KMS-11 (cell line): Measurements from ENCODE around the gene TFF3.

Source experiments
- H2AFZ ChIP-seq: fragments of 200-600 bp; sonication (generic); 2 replicates; pipeline ENCODE4 v1.6.1; 2016; ENCODE audit warnings: antibody characterized with exemption, mixed run types, low read depth
- H3K27ac ChIP-seq: fragments of 200-600 bp; sonication (generic); 2 replicates; pipeline ENCODE4 v1.6.1; 2016; ENCODE audit warnings: mild to moderate bottlenecking, mixed run types
- H3K27me3 ChIP-seq: fragments of 200-600 bp; sonication (generic); 2 replicates; pipeline ENCODE4 v1.6.1; 2017; ENCODE audit warnings: mild to moderate bottlenecking, low read depth, mixed run types, moderate library complexity; ENCODE audit not compliant: insufficient read depth
- H3K36me3 ChIP-seq: fragments of 200-600 bp; sonication (generic); 2 replicates; pipeline ENCODE4 v1.6.1; 2017; ENCODE audit warnings: mild to moderate bottlenecking, mixed run types; ENCODE audit not compliant: insufficient read depth
- H3K4me1 ChIP-seq: fragments of 200-600 bp; sonication (generic); 2 replicates; pipeline ENCODE4 v1.6.1; 2016; ENCODE audit warnings: mild to moderate bottlenecking, low read depth, mixed run types; ENCODE audit not compliant: poor library complexity, severe bottlenecking
- H3K4me2 ChIP-seq: fragments of 200-600 bp; sonication (generic); 2 replicates; pipeline ENCODE4 v1.7.0; 2016; ENCODE audit warnings: mild to moderate bottlenecking, mixed run types
- H3K4me3 ChIP-seq: fragments of 200-600 bp; sonication (generic); IDR thresholded peaks from 2 replicates; pipeline ENCODE4 v1.6.1; 2017; ENCODE audit warnings: low read depth, low read length, mixed read lengths; ENCODE audit not compliant: insufficient read depth
- H3K79me2 ChIP-seq: fragments of 200-600 bp; sonication (generic); 2 replicates; pipeline ENCODE4 v1.6.1; 2016; ENCODE audit warnings: low read depth, mixed run types; ENCODE audit not compliant: insufficient read depth
- H3K9ac ChIP-seq: fragments of 200-600 bp; sonication (generic); 2 replicates; pipeline ENCODE4 v1.6.1; 2016; ENCODE audit warnings: mild to moderate bottlenecking, mixed run types
- H4K20me1 ChIP-seq: fragments of 200-600 bp; sonication (generic); 2 replicates; pipeline ENCODE4 v1.6.1; 2016; ENCODE audit warnings: mild to moderate bottlenecking, mixed run types; ENCODE audit not compliant: insufficient read depth
- TF ChIP-seq, protein P1 (sequence below): fragments of 200-600 bp; sonication (generic); conservative IDR thresholded peaks from 2 replicates; pipeline ENCODE4 v1.6.1; 2017; ENCODE audit warnings: low read depth, mild to moderate bottlenecking, antibody characterized with exemption, low read length, moderate library complexity, mixed read lengths

Gene TFF3

DNA sequence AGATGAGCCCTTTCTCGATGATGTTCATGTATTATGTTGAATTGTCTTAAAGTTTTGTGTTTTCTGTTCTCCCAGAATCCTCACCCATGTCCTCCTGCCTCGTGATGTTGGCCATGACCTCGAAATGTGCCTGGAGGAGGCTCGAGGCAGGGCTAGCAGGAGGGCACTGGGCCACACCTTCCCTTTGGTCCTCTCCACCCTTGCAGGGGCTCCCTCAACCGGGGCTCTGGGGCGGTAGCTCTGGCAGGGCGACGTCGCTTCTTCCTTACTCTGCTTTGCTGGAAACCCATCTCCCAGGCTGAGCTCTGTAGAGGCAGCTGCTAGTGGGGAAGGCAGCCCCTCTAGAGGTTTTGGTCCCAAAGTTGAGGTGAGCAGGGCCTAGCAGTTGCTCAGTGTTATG, 14.3 kb downstream of the TFF3 start:
- TF ChIP-seq, protein P1, sequence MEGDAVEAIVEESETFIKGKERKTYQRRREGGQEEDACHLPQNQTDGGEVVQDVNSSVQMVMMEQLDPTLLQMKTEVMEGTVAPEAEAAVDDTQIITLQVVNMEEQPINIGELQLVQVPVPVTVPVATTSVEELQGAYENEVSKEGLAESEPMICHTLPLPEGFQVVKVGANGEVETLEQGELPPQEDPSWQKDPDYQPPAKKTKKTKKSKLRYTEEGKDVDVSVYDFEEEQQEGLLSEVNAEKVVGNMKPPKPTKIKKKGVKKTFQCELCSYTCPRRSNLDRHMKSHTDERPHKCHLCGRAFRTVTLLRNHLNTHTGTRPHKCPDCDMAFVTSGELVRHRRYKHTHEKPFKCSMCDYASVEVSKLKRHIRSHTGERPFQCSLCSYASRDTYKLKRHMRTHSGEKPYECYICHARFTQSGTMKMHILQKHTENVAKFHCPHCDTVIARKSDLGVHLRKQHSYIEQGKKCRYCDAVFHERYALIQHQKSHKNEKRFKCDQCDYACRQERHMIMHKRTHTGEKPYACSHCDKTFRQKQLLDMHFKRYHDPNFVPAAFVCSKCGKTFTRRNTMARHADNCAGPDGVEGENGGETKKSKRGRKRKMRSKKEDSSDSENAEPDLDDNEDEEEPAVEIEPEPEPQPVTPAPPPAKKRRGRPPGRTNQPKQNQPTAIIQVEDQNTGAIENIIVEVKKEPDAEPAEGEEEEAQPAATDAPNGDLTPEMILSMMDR: no peak
- H3K36me3 ChIP-seq: no peaks in the 10 kb centered on the region
- no peak overlapping the region for H2AFZ ChIP-seq
- no peak overlapping the region for H3K4me2 ChIP-seq
- no peaks in the 10 kb centered on the region for H4K20me1 ChIP-seq
- no peak overlapping the region for H3K27ac ChIP-seq
- H3K9ac ChIP-seq: no peak overlapping the region
- no peaks in the 10 kb centered on the region for H3K79me2 ChIP-seq
- H3K4me3 ChIP-seq: no peak overlapping the region
- H3K27me3 ChIP-seq: peaks cover 3% of the 10 kb centered on the region; the same call in 1 of the 2 replicates
- no peaks in the 10 kb centered on the region for H3K4me1 ChIP-seq

DNA sequence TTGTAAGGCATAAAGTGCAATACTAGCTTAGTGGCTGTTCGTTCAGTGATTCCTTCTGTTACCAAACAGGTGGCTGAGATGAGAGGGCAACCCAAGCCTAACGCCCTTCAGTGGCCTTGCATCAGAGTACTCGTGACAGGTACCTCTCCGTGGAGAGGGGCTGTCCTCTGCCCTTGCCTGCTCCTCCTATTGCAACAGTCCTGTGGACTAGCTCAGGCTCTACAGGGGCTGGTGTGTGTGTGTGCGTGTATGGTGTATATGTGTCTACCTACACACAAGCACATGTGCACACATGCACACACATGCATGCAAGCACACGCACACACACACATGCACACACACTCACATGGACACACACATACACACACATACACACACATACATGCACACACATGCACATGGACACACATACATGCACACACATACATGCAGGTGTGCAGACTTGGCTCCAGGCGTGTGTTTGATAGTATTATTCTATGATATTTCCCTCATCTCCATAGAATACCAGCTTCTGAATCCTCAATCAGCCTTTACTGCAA, 15.1 kb downstream of the TFF3 start:
- no peaks in the 10 kb centered on the region for H3K79me2 ChIP-seq
- H3K27ac ChIP-seq: no peak overlapping the region
- H3K27me3 ChIP-seq: peaks cover 3% of the 10 kb centered on the region; the same call in 1 of the 2 replicates

DNA sequence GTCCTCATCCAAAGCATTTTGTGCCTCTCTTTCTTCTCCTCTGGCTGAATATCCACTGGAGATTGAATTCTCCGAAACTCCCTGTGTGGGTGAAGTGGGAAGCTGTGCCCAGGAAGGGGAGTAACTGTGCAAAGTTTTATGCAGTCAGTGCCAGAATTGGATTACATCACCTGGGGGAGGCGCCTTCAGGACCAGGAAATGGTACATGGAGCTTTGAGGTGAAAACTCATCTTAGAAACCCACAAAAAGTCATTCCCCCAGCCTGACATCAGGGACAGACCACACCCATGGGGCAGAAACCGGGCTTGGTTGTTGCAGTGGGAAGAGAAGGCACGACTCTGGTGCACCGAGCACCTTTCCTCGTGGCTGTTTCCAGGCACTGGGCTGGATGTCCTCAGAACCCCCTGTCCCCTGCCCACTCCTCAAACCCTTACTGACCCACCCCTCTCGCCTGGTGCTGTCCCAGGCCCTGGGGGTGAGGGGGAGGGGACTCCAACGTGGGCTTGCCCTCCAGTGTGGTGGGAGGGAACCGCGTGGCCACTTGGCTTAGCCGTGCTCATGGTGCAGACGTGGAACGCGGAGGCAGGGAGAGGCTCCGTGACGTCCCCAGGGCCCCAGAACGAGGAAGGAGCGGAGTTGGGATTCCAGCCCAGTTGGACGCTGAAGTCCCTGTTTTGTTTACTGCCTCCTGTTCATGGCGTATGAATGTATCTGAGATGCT, 15.7 kb downstream of the TFF3 start:
- peaks cover 3% of the 10 kb centered on the region; the same call in 1 of the 2 replicates for H3K27me3 ChIP-seq
- no peaks in the 10 kb centered on the region for H4K20me1 ChIP-seq
- H3K4me1 ChIP-seq: no peaks in the 10 kb centered on the region
- H3K4me3 ChIP-seq: no peak overlapping the region
- H3K36me3 ChIP-seq: no peaks in the 10 kb centered on the region
- no peak overlapping the region for H2AFZ ChIP-seq
- H3K4me2 ChIP-seq: no peak overlapping the region
- no peak overlapping the region for H3K27ac ChIP-seq
- H3K79me2 ChIP-seq: no peaks in the 10 kb centered on the region
- TF ChIP-seq, protein P1: no peak
- H3K9ac ChIP-seq: no peak overlapping the region

More for the DNA sequence above, 15.1 kb downstream of the TFF3 start:
- TF ChIP-seq, protein P1: no peak
- Histone ChIP-seq H3K9ac (no peak overlapping the region), H3K4me1 (no peaks in the 10 kb centered on the region), H4K20me1 (no peaks in the 10 kb centered on the region), H2AFZ (no peak overlapping the region), H3K4me2 (no peak overlapping the region), H3K4me3 (no peak overlapping the region), H3K36me3 (no peaks in the 10 kb centered on the region)

DNA sequence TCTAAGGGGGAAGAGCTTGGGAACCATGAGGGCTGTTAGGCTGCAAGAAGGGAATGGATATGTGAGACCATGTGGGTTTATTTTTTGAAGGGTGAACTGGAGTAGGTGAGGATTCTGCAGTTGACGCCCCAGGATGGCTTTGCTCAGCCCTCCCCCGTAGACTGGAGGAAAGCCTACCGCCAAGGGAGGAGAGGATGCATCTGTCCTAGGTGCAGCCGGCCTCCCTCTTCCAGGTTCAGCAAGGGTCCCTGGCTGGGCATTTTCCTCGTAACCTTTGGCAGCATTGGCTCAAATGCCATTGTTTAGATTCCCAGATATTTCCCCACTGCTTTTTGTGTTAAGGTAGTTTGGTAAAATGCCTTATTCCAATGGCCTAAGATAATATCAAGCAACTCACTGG, 16.6 kb downstream of the TFF3 start:
- H3K36me3 ChIP-seq: no peaks in the 10 kb centered on the region

More for the DNA sequence above, 16.6 kb downstream of the TFF3 start:
- Histone ChIP-seq H3K4me3 (no peak overlapping the region), H3K27me3 (peaks cover 3% of the 10 kb centered on the region; the same call in 1 of the 2 replicates), H3K27ac (no peak overlapping the region), H3K4me1 (no peaks in the 10 kb centered on the region), H3K9ac (no peak overlapping the region), H3K4me2 (no peak overlapping the region), H2AFZ (no peak overlapping the region), H3K79me2 (no peaks in the 10 kb centered on the region), H4K20me1 (no peaks in the 10 kb centered on the region)
- TF ChIP-seq, protein P1: no peak
